H1 (cell line): Measurements from ENCODE around the gene CACNA2D3. TPM values are rescaled to one million over a fixed set of nuclear protein-coding genes. Genes with fewer than 3 reads are reported as not detected.

Experiments
- CTCF ChIA-PET: fragments of 300-600 bp; sonication (Branson Sonifier 250); formaldehyde crosslinking; loops from one replicate; lab custom pipeline; 2021; ENCODE audit not compliant: partially characterized antibody; lab: Charles Lee
- POLR2A ChIA-PET: fragments of 300-600 bp; sonication (Branson Sonifier 250); formaldehyde crosslinking; loops from one replicate; lab custom pipeline; 2021; ENCODE audit warnings: inconsistent platforms; ENCODE audit not compliant: partially characterized antibody; lab: Charles Lee
- DNase-seq, 2 experiments: peaks; one replicate each; pipeline versions ENCODE4 v3.0.0 to v3.0.0-alpha.2; 2010 to 2022; ENCODE audit warnings: low spot score in 2 of 2, low read depth in 1 of 2, mixed read lengths in 1 of 2
- FAIRE-seq: peaks from 2 replicates; lab custom pipeline; 2011; peaks lifted over from hg19 to GRCh38; lab: Jason Lieb, UNC
- H2AFZ ChIP-seq: 2 replicates; pipeline ENCODE4 v1.8.1; 2012; ENCODE audit warnings: low read length, inconsistent platforms
- H2AK5ac ChIP-seq: 2 replicates; pipeline ENCODE4 v1.6.1; 2013; ENCODE audit warnings: low read depth, low read length
- H2BK120ac ChIP-seq: replicated peaks from 2 replicates; pipeline ENCODE3; 2013; ENCODE audit warnings: low read depth, low read length, inconsistent platforms
- H2BK12ac ChIP-seq: 2 replicates; pipeline ENCODE4 v1.6.1; 2013; ENCODE audit warnings: low read depth, low read length
- H2BK15ac ChIP-seq: 2 replicates; pipeline ENCODE4 v1.6.1; 2013; ENCODE audit warnings: low read length
- H2BK20ac ChIP-seq: 2 replicates; pipeline ENCODE4 v1.6.1; 2013; ENCODE audit warnings: low read length
- H2BK5ac ChIP-seq: 2 replicates; pipeline ENCODE4 v1.6.1; 2013; ENCODE audit warnings: low read depth, low read length
- H3K14ac ChIP-seq: 2 replicates; pipeline ENCODE4 v1.6.1; 2013; ENCODE audit warnings: inconsistent platforms; ENCODE audit not compliant: insufficient read length
- H3K18ac ChIP-seq: 2 replicates; pipeline ENCODE4 v1.6.1; 2013; ENCODE audit warnings: low read length; ENCODE audit errors: extremely low read depth
- H3K23ac ChIP-seq: 2 replicates; pipeline ENCODE4 v1.6.1; 2013; ENCODE audit warnings: inconsistent platforms; ENCODE audit not compliant: insufficient read length
- H3K23me2 ChIP-seq: 2 replicates; pipeline ENCODE4 v1.6.1; 2013; ENCODE audit warnings: low read depth, low read length
- H3K27ac ChIP-seq: 2 replicates; pipeline ENCODE4 v1.6.1; 2011; ENCODE audit warnings: low read depth, low read length, inconsistent platforms
- H3K27me3 ChIP-seq, 4 experiments: replicated peaks in 1 of 4; 1 replicate in 1 of 4; 2 replicates in 3 of 4; pipeline versions ENCODE4 v1.6.1 to v1.8.1; 2011 to 2013; ENCODE audit warnings: low read length in 3 of 4, mild to moderate bottlenecking in 3 of 4, inconsistent platforms in 2 of 4, mixed read lengths in 2 of 4, moderate library complexity in 1 of 4; ENCODE audit not compliant: control insufficient read depth in 3 of 4, insufficient read depth in 3 of 4; ENCODE audit errors: extremely low read depth in 1 of 4
- H3K36me3 ChIP-seq, 4 experiments: 2 replicates each; pipeline versions ENCODE4 v1.6.1 to v1.8.1; 2011 to 2013; ENCODE audit warnings: mild to moderate bottlenecking in 4 of 4, low read length in 3 of 4, moderate library complexity in 2 of 4, control low read depth in 1 of 4, inconsistent platforms in 1 of 4; ENCODE audit not compliant: insufficient read depth in 4 of 4, control insufficient read depth in 2 of 4
- H3K4ac ChIP-seq: replicated peaks from 2 replicates; pipeline ENCODE3; 2013; ENCODE audit warnings: low read length, low read depth, mixed read lengths, inconsistent platforms; ENCODE audit not compliant: insufficient read length
- H3K4me1 ChIP-seq, 4 experiments: replicated peaks in 1 of 4; 1 replicate in 1 of 4; 2 replicates in 3 of 4; pipeline versions ENCODE4 v1.6.1 to v1.8.1; 2011 to 2013; ENCODE audit warnings: low read length in 3 of 4, inconsistent platforms in 2 of 4, mixed read lengths in 1 of 4; ENCODE audit not compliant: insufficient read depth in 4 of 4, control insufficient read depth in 3 of 4
- H3K4me2 ChIP-seq, 2 experiments: 2 replicates each; pipeline versions ENCODE4 v1.6.1 to v1.8.1; 2011 to 2013; ENCODE audit warnings: low read depth in 2 of 2, low read length in 2 of 2, control low read depth in 1 of 2, inconsistent platforms in 1 of 2, mild to moderate bottlenecking in 1 of 2; ENCODE audit not compliant: insufficient read depth in 1 of 2
- H3K4me3 ChIP-seq, 4 experiments: fragments of 200-600, 300-600 bp in 1 of 4; sonication (generic), shearing (Covaris generic), sonication (Bioruptor Twin) in 1 of 4; 2 replicates each; pipeline versions ENCODE4 v1.5.1 to v1.8.1; 2011 to 2016; ENCODE audit warnings: low read length in 4 of 4, low read depth in 3 of 4, control low read depth in 2 of 4, inconsistent platforms in 2 of 4, mild to moderate bottlenecking in 2 of 4, mixed read lengths in 1 of 4, moderate library complexity in 1 of 4; ENCODE audit not compliant: insufficient read depth in 2 of 4; ENCODE audit errors: extremely low read depth in 1 of 4
- H3K56ac ChIP-seq: replicated peaks from 2 replicates; pipeline ENCODE3; 2013; ENCODE audit warnings: low read depth, mild to moderate bottlenecking, mixed read lengths, low read length, inconsistent platforms; ENCODE audit not compliant: insufficient read length
- H3K79me1 ChIP-seq: 2 replicates; pipeline ENCODE4 v1.6.1; 2013; ENCODE audit warnings: low read depth, low read length, control low read depth
- H3K79me2 ChIP-seq, 2 experiments: 2 replicates each; pipeline versions ENCODE4 v1.6.1 to v1.8.1; 2012 to 2013; ENCODE audit warnings: low read length in 2 of 2, mild to moderate bottlenecking in 2 of 2, inconsistent platforms in 1 of 2; ENCODE audit not compliant: insufficient read depth in 2 of 2, control insufficient read depth in 1 of 2
- H3K9ac ChIP-seq, 4 experiments: replicated peaks in 1 of 4; 1 replicate in 1 of 4; 2 replicates in 3 of 4; pipeline versions ENCODE4 v1.6.1 to v1.8.1; 2011 to 2013; ENCODE audit warnings: low read depth in 3 of 4, low read length in 3 of 4, control low read depth in 2 of 4, mild to moderate bottlenecking in 2 of 4, moderate library complexity in 2 of 4, inconsistent platforms in 1 of 4; ENCODE audit errors: extremely low read depth in 1 of 4
- H3K9me3 ChIP-seq, 2 experiments: 2 replicates each; pipeline versions ENCODE4 v1.6.1 to v1.8.1; 2012 to 2013; ENCODE audit warnings: mild to moderate bottlenecking in 2 of 2, moderate library complexity in 2 of 2, control low read depth in 1 of 2, inconsistent platforms in 1 of 2, low read depth in 1 of 2, low read length in 1 of 2, mixed read lengths in 1 of 2; ENCODE audit not compliant: insufficient read depth in 2 of 2
- H4K20me1 ChIP-seq, 2 experiments: replicated peaks in 1 of 2; 2 replicates each; pipeline versions ENCODE3 to v1.8.1; 2011 to 2013; ENCODE audit warnings: inconsistent platforms in 2 of 2, low read length in 2 of 2, mild to moderate bottlenecking in 1 of 2; ENCODE audit not compliant: insufficient read depth in 2 of 2, control insufficient read depth in 1 of 2
- H4K5ac ChIP-seq: 2 replicates; pipeline ENCODE4 v1.6.1; 2013; ENCODE audit warnings: low read length, low read depth, mixed read lengths, inconsistent platforms; ENCODE audit not compliant: insufficient read length
- H4K8ac ChIP-seq: 2 replicates; pipeline ENCODE4 v1.8.0; 2013; ENCODE audit warnings: mild to moderate bottlenecking, moderate library complexity, low read length, inconsistent platforms; ENCODE audit not compliant: insufficient read depth; ENCODE audit errors: extremely low read depth
- H4K91ac ChIP-seq: replicated peaks from 2 replicates; pipeline ENCODE3; 2013; ENCODE audit warnings: low read length, mixed read lengths, inconsistent platforms; ENCODE audit not compliant: insufficient read length
- KDM1A ChIP-seq: fragments of 200-600, 300-600 bp; sonication (generic); IDR thresholded peaks from 2 replicates; pipeline ENCODE4 v1.7.1; 2016; ENCODE audit warnings: mild to moderate bottlenecking, low read length, borderline replicate concordance
- WGBS, 2 experiments: shearing (Covaris generic) in 1 of 2; methylation state at CpG; one replicate each; pipeline versions ENCODE4 v1.1.6 to v1.1.7; 2013 to 2015; ENCODE audit warnings: low lambda C conversion rate in 2 of 2, mixed read lengths in 2 of 2, inconsistent platforms in 1 of 2, low coverage in 1 of 2, missing lambda C conversion rate in 1 of 2; ENCODE audit not compliant: insufficient replicate concordance in 2 of 2, insufficient coverage in 1 of 2, insufficient read length in 1 of 2; ENCODE audit errors: extremely low coverage in 1 of 2, missing lambda C conversion rate in 1 of 2; 5-methylcytosine and 5-hydroxymethylcytosine counted together
- polyA plus RNA-seq, 7 experiments: library from polyadenylated mRNA; depleted of rRNA in 3 of 7; stranded (reverse) in 5 of 7; unstranded in 2 of 7; fragments of >200 nt in 5 of 7; fragments of 200-250 nt in 2 of 7; gene quantifications; 1 replicate in 5 of 7; 2 replicates in 1 of 7; 4 replicates in 1 of 7; pipeline versions ENCODE4 v1.2.1 to v1.2.3, GENCODE V29; 2011 to 2013; ENCODE audit warnings: missing spikeins in 2 of 7, mixed read lengths in 2 of 7
- total RNA-seq: library from RNA; stranded (reverse); fragmentation: NEBNext Ultra II Directional; extraction: Animal tissue kit (Norgen Biotek cat#: 25700); gene quantifications from 2 replicates; pipeline ENCODE4 v1.2.1, GENCODE V29; 2021
- TF ChIP-seq, protein P1 (sequence below), 3 experiments: IDR thresholded peaks; 1 replicate in 2 of 3; 2 replicates in 1 of 3; pipeline versions ENCODE4 v1.5.1 to v1.6.1; 2011; ENCODE audit warnings: low read length in 3 of 3, mild to moderate bottlenecking in 3 of 3, inconsistent platforms in 2 of 3, low read depth in 1 of 3, moderate library complexity in 1 of 3; ENCODE audit not compliant: insufficient read depth in 1 of 3; ENCODE audit errors: control extremely low read depth in 1 of 3

Gene CACNA2D3
- total and polyA plus RNA-seq, 2 of the 8 experiments (the other 6 are each of a cell fraction or from before 2014, with no cell fraction given) = 1.5 to 1.8 TPM

GRCh38 chr3:54653456-54654195 lies 531.3 kb downstream of the CACNA2D3 start:
- no peak overlapping the region for H3K4me2 ChIP-seq

More at GRCh38 chr3:54653456-54654195, 531.3 kb downstream of the CACNA2D3 start:
- no peaks in the 10 kb centered on the region for H4K20me1 ChIP-seq
- no peak overlapping the region for H2BK15ac ChIP-seq
- no peaks in the 10 kb centered on the region; the same call in 1 of the 2 replicates for H3K79me1 ChIP-seq
- peaks cover 0 to 4% (median 1%) of the 10 kb centered on the region in 4 experiments; a peak in 3 of 8 replicates for H3K36me3 ChIP-seq
- no peak overlapping the region; the same call in 1 of the 2 replicates for H2BK12ac ChIP-seq
- DNase-seq = no peak
- no peaks in the 10 kb centered on the region for H3K27me3 ChIP-seq
- H3K4me3 ChIP-seq = no peak overlapping the region
- peaks cover 0 to 6% (median 0%) of the 10 kb centered on the region in 4 experiments; a peak in 1 of 7 replicates for H3K4me1 ChIP-seq
- no peak overlapping the region for H4K5ac ChIP-seq
- WGBS, 2 experiments = 82% methylated on average over 6 of the region's 6 CpGs; no CpG with 5 or more reads in 1 of the 2 experiments
- peak overlapping the region; percentile 24 for H3K18ac ChIP-seq
- no peak for TF ChIP-seq KDM1A
- TF ChIP-seq, protein P1, sequence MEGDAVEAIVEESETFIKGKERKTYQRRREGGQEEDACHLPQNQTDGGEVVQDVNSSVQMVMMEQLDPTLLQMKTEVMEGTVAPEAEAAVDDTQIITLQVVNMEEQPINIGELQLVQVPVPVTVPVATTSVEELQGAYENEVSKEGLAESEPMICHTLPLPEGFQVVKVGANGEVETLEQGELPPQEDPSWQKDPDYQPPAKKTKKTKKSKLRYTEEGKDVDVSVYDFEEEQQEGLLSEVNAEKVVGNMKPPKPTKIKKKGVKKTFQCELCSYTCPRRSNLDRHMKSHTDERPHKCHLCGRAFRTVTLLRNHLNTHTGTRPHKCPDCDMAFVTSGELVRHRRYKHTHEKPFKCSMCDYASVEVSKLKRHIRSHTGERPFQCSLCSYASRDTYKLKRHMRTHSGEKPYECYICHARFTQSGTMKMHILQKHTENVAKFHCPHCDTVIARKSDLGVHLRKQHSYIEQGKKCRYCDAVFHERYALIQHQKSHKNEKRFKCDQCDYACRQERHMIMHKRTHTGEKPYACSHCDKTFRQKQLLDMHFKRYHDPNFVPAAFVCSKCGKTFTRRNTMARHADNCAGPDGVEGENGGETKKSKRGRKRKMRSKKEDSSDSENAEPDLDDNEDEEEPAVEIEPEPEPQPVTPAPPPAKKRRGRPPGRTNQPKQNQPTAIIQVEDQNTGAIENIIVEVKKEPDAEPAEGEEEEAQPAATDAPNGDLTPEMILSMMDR (IDR thresholded peaks at IDR 0.05; ENCODE audit: control extremely low read depth in 1 of 3, insufficient read depth in 1 of 3, low read depth in 1 of 3, low read length in 3 of 3) = peak in 1 of 3 experiments; percentile 30; a peak in 1 of 4 replicates
- TF ChIP-seq, all 59 proteins: peak for 1
- ChIA-PET CTCF (interaction anchor here (0.9 to 2.6 kb wide), 2 partner anchors 17 to 118 kb away, joined by 3 to 6 read pairs; no protein-coding TSS in a partner anchor), POLR2A (interaction anchor here (1.2 to 2.5 kb wide), 4 partner anchors 12 to 25 kb away, joined by 3 to 14 read pairs (median 4); no protein-coding TSS in a partner anchor)
- H2BK5ac ChIP-seq = peak overlapping the region; percentile 54; the same call in 1 of the 2 replicates
- no peak overlapping the region for H2BK20ac ChIP-seq
- no peaks in the 10 kb centered on the region for H3K79me2 ChIP-seq
- peak overlapping the region; percentile 33 for H2BK120ac ChIP-seq
- H4K91ac ChIP-seq = peak overlapping the region; percentile 35
- no peak overlapping the region for H2AFZ ChIP-seq
- no peak overlapping the region for H2AK5ac ChIP-seq
- no peak overlapping the region for H3K27ac ChIP-seq
- peaks cover 0 to 3% of the 10 kb centered on the region in 2 experiments; a peak in 3 of 4 replicates for H3K9me3 ChIP-seq
- FAIRE-seq = no peak
- H3K56ac ChIP-seq = no peak overlapping the region
- H3K4ac ChIP-seq = peak overlapping the region; percentile 57
- H3K23me2 ChIP-seq = no peaks in the 10 kb centered on the region
- H4K8ac ChIP-seq = no peak overlapping the region
- H3K14ac ChIP-seq = no peak overlapping the region
- no peak overlapping the region for H3K23ac ChIP-seq
- no peak overlapping the region for H3K9ac ChIP-seq
